GM13977 (cell line): ENCODE measurements around the gene HDLBP.

ENCODE experiments used
- DNase-seq: peaks from one replicate; pipeline ENCODE4 v3.0.0; 2012; ENCODE audit warnings: low spot score
- in situ Hi-C: fragments of 300-500 bp; cut with MboI; formaldehyde crosslinking; loops from one replicate; pipeline ENCODE4 v1.12.0; 2022; ENCODE audit warnings: low sequenced_read_pairs, low pct_unique_long_range_greater_than_20kb, mixed read lengths, inconsistent platforms; ENCODE audit not compliant: unreplicated experiment
- TF ChIP-seq, protein P1 (sequence below): IDR thresholded peaks from 2 replicates; pipeline ENCODE4 v1.5.1; 2012; ENCODE audit warnings: mild to moderate bottlenecking, control low read depth; ENCODE audit not compliant: insufficient read depth; ENCODE audit errors: extremely low read depth, missing control alignments

Gene HDLBP

DNA sequence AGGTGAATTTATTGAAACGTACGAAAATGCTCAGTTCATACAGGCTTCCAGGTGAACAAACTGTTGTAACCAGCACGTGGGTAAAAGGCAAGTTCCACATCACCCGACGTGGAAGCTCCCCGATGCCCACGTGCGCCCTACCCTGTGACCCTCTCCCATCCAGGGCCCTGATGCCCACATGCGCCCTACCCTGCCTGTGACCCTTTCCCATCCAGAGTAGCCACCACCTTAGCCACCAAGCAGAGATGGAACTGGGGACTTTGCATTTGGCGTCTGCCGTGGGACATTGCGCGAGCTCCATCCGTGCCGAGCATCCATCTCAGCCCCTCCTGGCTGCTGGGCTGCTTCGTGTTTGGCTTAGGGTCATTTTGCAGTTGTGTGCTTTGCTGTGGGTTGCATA, 89.5 kb downstream of the HDLBP start:
- in situ Hi-C loops: no loop called here
- DNase-seq: no peak
- TF ChIP-seq, protein P1, sequence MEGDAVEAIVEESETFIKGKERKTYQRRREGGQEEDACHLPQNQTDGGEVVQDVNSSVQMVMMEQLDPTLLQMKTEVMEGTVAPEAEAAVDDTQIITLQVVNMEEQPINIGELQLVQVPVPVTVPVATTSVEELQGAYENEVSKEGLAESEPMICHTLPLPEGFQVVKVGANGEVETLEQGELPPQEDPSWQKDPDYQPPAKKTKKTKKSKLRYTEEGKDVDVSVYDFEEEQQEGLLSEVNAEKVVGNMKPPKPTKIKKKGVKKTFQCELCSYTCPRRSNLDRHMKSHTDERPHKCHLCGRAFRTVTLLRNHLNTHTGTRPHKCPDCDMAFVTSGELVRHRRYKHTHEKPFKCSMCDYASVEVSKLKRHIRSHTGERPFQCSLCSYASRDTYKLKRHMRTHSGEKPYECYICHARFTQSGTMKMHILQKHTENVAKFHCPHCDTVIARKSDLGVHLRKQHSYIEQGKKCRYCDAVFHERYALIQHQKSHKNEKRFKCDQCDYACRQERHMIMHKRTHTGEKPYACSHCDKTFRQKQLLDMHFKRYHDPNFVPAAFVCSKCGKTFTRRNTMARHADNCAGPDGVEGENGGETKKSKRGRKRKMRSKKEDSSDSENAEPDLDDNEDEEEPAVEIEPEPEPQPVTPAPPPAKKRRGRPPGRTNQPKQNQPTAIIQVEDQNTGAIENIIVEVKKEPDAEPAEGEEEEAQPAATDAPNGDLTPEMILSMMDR: no peak

DNA sequence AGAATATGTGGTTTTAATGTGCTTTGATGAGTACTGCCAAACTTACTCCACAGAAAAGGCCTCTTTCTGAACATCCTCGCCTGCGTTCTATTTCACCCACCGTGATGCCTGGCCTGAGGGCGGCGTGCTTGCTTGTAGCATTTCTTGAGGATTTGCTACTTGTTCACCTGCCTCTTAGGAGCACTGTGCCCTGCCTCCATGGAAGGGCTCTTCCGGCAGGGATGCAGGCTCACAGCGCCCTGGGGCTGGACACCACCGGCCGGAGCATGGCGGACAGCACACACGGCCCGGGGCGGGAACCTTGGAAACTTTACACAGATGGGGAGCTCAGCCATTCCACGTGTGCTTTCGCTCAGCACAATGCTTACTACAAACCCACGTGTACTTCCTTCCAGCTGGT, 89.9 kb downstream of the HDLBP start:
- TF ChIP-seq, protein P1: no peak
- in situ Hi-C loops: no loop called here

DNA sequence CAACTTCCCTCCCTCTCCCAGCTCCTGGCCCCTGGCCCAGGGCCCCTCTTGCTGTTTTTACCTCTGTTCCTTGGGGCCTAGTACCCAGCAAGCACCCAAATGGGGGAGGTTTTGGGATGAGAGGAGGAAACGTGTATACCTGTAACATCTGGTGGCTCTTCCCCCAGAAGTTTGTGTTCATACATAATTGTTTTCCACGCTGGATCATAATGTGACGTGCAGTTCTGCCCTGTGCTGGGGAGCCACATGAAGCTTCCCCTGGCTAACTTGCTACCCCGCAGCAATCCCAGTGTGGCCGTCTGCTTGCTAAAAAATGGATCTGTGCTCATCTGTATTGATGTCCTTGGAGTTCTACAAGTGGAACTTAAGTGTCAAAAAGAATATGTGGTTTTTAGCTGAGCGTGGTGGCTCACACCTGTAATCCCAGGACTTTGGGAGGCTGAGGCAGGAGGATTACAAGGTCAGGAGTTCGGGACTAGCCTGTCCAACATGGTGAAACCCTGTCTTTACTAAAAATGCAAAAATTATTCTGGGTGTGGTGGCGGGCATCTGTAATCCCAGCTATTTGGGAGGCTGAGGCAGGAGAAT, 90.5 kb downstream of the HDLBP start:
- in situ Hi-C loops: no loop called here
- TF ChIP-seq, protein P1: no peak
- DNase-seq: no peak

More for the DNA sequence above, 89.9 kb downstream of the HDLBP start:
- DNase-seq: no peak

DNA sequence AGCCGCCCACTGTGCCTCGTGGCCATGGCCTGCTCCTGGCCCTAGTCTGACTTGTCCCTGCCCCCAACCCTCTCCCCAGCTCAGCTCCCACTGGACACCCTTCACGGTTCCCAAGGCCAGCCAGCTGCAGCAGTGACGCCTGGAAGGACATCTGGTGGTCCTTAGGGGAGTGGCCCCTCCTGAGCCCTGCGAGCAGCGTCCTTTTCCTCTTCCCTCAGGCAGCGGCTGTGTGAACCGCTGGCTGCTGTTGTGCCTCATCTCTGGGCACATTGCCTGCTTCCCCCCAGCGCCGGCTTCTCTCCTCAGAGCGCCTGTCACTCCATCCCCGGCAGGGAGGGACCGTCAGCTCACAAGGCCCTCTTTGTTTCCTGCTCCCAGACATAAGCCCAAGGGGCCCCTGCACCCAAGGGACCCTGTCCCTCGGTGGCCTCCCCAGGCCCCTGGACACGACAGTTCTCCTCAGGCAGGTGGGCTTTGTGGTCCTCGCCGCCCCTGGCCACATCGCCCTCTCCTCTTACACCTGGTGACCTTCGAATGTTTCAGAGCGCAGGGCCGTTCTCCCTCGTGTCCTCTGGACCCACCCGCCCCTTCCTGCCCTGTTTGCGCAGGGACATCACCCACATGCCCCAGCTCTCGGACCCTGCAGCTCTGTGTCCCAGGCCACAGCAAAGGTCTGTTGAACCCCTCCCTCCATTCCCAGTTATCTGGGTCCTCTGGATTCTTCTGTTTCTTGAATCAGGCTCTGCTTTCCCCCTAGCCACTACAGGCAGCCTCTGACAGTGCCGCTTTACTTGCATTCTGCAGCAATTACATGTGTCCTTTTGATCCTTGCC, 91.2 kb downstream of the HDLBP start:
- no peak for DNase-seq
- TF ChIP-seq, protein P1: no peak
- in situ Hi-C loops: no loop called here

DNA sequence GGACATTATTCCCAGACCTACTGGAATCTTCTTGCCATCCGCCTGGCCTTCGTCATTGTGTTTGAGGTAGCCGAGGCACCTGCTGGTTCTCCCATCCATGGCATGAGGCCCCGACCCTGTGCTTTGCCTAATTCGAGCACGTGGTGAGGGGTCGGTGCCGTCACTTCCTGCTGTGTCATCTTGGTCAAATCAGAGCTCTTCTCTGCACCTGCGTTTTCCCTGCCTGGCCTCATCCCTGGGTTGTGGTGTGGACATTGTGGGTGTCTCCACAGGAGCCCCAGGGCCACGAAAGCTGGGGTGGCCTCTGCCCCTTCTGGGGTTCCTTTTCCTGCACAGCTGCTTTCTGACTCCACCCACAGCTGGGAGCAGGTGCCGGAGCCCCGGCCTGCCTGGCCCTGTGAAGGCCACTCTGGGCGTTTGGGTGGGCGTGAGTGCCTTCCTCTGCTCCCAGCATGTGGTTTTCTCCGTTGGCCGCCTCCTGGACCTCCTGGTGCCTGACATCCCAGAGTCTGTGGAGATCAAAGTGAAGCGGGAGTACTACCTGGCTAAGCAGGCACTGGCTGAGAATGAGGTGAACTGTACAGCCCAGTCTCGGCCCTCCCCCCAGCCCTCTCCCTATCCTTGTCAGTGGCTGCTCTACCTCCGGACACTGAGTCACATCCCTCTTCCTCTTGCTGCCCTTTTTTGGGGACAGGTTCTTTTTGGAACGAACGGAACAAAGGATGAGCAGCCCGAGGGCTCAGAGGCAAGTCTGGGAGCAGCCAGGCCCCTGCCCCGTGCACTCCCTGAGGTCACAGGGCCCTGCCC, 92.1 kb downstream of the HDLBP start:
- no peak for DNase-seq

DNA sequence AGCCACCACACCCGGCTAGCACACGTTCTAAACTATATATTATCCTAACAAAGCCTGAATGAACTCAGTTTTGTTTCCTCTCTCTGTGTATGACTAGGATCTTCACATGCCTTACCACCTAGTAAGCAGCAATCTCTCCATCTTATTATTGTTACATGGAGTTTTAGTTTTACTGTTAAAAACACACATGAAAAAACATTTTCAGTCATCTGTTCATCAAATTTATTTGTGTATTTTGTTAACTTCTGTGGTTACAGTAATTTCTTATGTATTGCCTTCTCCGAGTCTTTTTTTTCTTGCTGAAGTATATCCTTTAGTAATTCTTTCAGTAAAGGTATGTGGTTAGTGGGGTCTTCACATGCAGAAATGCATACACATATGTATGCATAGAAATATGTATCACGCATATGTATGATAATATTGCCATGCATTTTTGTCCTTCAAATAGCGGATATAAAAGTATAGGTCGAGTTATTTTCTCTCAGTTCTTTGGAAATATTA, 95.6 kb downstream of the HDLBP start:
- TF ChIP-seq, protein P1: no peak
- in situ Hi-C loops: no loop called here
- no peak for DNase-seq

More for the DNA sequence above, 92.1 kb downstream of the HDLBP start:
- in situ Hi-C loops: no loop called here
- TF ChIP-seq, protein P1: no peak
